ENCODE data around the gene STX4.

DNA sequence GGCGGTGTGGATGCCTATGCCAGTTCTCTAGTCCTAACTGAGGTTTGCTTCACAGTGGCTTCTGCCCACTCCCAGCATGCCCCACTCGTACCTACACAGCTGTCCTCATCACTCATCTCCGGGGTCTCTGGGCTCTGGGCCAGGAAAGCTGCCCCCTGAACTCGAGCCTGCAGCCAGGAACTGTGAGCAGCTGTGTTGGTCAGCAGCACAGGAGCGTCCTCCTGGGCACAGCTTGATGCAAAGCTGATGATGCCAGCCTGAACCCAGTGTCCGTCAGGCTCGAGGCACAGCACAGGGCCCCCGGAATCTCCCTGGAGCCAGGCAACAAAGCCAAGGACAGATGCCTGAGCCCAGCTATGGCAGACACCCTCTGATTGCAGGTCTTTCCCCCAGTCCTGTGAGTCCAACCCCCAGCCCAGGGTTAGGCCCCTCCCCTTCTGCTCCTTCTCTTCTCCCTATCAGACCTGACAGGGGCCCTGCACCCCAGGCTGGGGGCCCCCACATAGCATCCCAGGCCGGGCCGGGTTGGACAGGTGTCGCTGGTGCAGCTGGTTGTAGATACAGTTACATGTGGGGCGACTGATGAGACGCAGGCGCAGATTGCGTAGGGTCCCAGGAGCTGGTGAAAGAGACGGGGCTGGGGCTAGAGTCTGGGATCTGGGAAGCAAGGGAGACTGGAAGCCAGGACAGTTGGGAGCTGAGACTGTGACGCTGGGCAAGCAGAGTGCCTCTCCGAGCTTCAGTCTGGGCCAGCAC lies 52.7 kb downstream of the STX4 start:
- no peak for TF ChIP-seq POLR2A (IDR thresholded peaks at IDR 0.05)
- TF ChIP-seq, protein P1, sequence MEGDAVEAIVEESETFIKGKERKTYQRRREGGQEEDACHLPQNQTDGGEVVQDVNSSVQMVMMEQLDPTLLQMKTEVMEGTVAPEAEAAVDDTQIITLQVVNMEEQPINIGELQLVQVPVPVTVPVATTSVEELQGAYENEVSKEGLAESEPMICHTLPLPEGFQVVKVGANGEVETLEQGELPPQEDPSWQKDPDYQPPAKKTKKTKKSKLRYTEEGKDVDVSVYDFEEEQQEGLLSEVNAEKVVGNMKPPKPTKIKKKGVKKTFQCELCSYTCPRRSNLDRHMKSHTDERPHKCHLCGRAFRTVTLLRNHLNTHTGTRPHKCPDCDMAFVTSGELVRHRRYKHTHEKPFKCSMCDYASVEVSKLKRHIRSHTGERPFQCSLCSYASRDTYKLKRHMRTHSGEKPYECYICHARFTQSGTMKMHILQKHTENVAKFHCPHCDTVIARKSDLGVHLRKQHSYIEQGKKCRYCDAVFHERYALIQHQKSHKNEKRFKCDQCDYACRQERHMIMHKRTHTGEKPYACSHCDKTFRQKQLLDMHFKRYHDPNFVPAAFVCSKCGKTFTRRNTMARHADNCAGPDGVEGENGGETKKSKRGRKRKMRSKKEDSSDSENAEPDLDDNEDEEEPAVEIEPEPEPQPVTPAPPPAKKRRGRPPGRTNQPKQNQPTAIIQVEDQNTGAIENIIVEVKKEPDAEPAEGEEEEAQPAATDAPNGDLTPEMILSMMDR (IDR thresholded peaks at IDR 0.05 in 4 of 5, conservative IDR thresholded peaks at IDR 0.05 in 1 of 5): no peak
